Measurements from ENCODE around the gene ZNF524. TPM values are rescaled to one million over a fixed set of nuclear protein-coding genes. Genes with fewer than 3 reads are reported as not detected.
A peak's percentile ranks its signal among the peaks of the same experiment; 100 is the strongest.

Gene ZNF524
- total RNA-seq, 4 donors from 2014 or later: 20.3 to 33.5 (median 26.4) TPM

DNA sequence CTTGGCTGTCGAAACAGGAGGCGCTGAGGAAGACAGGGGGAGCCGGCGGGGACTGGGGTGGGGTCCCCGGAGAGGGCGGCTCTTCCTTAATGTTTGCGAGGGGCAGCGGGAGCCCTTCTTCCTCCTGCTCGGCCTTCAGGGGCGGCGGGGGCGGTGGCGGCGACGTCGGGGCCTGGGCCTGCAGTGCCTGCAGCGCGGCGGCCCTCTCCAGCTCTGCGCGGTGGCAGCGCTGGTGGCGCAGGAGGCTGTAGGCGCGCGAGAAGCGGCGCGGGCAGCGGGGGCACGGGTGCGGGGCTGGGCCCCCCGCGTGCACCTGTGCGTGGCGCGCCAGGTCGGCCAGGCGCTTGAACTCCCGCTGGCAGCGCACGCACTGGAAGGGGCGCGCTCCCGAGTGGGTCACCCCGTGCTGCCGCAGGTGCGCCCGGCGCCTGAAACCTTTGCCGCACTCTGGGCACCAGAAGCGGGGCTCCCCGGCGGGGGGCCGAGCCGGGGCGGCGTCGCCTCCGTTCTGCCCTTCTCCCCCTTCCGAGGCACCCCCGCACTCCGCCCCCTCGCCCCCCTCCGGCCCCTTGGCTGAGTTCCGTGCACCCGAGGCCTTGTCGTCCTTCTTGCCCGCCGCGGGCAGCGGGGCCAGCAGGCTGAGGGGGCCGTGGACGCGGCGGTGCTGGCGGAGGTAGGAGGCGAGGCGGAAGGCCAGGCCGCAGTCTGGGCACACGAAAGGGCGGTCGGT is 21.9 kb upstream of the ZNF524 start:
- TF ChIP-seq POLR2A (IDR thresholded peaks at IDR 0.05): no peak
- no peak for TF ChIP-seq POLR2AphosphoS5 (IDR thresholded peaks at IDR 0.05)
- TF ChIP-seq, protein P1, sequence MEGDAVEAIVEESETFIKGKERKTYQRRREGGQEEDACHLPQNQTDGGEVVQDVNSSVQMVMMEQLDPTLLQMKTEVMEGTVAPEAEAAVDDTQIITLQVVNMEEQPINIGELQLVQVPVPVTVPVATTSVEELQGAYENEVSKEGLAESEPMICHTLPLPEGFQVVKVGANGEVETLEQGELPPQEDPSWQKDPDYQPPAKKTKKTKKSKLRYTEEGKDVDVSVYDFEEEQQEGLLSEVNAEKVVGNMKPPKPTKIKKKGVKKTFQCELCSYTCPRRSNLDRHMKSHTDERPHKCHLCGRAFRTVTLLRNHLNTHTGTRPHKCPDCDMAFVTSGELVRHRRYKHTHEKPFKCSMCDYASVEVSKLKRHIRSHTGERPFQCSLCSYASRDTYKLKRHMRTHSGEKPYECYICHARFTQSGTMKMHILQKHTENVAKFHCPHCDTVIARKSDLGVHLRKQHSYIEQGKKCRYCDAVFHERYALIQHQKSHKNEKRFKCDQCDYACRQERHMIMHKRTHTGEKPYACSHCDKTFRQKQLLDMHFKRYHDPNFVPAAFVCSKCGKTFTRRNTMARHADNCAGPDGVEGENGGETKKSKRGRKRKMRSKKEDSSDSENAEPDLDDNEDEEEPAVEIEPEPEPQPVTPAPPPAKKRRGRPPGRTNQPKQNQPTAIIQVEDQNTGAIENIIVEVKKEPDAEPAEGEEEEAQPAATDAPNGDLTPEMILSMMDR (IDR thresholded peaks at IDR 0.05): no peak
- no peak for TF ChIP-seq EP300 (IDR thresholded peaks at IDR 0.05)
- WGBS, 2 donors (ENCODE audit: low coverage in 1 of 2): 100% methylated on average over 1 of the region's 83 CpGs; no CpG with 5 or more reads in 1 of the 2 donors
- no peaks in the 10 kb centered on the region for H3K27me3 ChIP-seq
- H3K4me3 ChIP-seq: no peak overlapping the region
- no peak for ATAC-seq
- H3K36me3 ChIP-seq: peaks cover 0 to 29% of the 10 kb centered on the region in 2 donors
- no peaks in the 10 kb centered on the region for H3K9me3 ChIP-seq
- H3K27ac ChIP-seq: no peak overlapping the region
- peaks cover 0 to 33% (median 8%) of the 10 kb centered on the region in 3 donors for H3K4me1 ChIP-seq

DNA sequence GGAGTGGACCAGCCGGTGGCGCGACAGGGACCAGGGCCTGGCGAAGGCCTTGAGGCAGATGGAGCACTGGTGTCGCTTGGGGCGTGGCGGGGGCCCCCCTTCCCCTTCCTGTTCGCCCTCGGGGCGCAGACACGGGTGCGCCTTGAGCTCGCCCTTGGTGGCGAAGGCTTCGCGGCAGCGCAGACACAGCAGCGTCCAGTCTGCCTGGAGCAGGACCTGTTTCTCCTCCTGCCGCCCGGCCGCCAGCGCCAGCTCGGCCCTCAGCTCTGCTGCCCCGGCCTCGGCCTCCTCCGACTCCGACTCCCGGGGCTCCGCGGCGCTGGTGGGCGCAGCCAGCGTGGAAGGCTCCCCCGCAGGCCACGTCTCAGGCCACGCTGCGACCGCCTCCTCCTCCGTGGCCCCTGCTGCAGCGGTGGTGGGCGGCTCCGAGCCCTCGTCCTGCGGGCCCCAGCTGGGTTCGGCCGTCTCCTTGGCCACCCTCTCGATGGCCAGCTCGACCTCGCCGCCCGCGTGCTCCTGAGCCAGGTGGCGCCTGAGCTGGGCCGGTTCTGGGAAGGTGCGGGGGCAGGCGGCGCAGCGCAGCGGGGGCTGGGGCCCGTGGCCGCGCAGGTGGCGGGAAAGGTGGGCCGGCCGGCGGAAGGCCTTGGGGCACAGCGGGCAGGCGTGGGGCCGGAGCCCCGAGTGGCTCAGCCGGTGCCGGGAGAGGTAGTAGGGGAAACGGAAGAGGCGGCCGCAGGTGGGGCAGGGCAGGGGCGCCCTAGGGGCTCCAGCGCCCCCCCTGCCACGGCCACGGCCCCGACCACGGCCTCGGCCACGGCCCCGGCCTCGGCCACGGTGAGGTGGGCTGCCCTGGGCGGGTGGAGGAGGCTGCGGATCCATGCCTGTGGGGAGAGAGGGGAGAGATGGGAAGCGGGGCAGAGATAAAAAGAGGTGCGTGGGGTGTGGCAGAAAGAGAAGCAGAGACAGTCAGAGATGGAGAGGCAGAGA is 21.0 kb upstream of the ZNF524 start:
- Histone ChIP-seq H3K36me3 (peaks cover 0 to 29% of the 10 kb centered on the region in 2 donors), H3K27me3 (no peaks in the 10 kb centered on the region), H3K9me3 (no peaks in the 10 kb centered on the region), H3K4me1 (peaks cover 0 to 33% (median 8%) of the 10 kb centered on the region in 3 donors), H3K4me3 (peak overlapping the region in 1 of 2 donors; percentile 94), H3K27ac (peak overlapping the region in 3 of 4 donors; percentile 92 to 94 (median 93))
- WGBS, 2 donors (ENCODE audit: low coverage in 1 of 2): 80 to 84% methylated on average over 7 to 8 of the region's 90 CpGs
- no peak for TF ChIP-seq EP300 (IDR thresholded peaks at IDR 0.05)
- TF ChIP-seq POLR2A (IDR thresholded peaks at IDR 0.05): no peak
- no peak for TF ChIP-seq POLR2AphosphoS5 (IDR thresholded peaks at IDR 0.05)
- TF ChIP-seq, protein P1 (IDR thresholded peaks at IDR 0.05): no peak
- ATAC-seq: no peak

DNA sequence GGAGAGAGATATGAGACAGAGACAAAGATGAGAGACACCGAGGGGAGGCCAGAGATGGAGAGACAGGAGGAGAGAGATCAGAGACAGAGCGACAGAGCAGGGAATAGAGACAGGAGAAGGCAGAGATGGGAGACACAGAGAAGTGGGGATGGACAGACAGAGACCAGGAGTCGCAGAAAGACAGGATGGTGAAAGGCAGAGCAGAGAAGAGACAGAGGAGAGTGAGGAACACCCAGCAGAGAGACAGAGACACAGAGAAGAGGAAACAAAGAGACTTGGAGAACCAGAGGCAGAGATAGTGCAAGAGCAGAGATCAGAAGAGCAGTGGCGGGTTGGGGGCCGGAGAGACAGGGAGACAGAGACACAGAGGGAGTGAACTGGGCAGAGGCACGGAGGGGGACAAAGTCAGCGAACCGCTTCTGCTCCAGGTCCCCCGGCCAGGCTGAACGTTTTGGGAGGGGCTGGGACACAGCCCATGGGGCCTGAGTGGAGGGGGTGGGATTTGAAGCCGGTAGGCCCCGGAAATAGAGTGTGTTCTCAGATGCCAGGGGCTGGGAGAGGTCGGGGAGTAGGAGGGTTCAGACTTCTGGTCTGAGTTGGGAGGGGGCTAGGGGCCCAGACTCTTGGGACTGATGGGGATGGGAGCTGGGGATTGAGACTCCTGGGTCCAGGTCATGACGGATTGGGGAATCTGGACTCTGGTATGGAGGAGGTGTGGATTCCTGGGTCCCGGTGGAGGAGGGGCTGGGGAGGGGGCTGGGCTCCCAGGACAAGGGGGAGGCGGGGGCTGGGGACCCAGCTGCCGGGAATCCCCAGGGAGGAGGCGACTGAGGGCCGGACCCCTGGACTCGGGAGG is 20.1 kb upstream of the ZNF524 start:
- Histone ChIP-seq H3K27ac (peak overlapping the region; percentile 91 to 94 (median 92)), H3K4me1 (peaks cover 0 to 33% (median 8%) of the 10 kb centered on the region in 3 donors), H3K4me3 (peak overlapping the region; percentile 93 to 94), H3K27me3 (no peaks in the 10 kb centered on the region), H3K36me3 (peaks cover 0 to 29% of the 10 kb centered on the region in 2 donors), H3K9me3 (no peaks in the 10 kb centered on the region)
- peak; percentile 25 for ATAC-seq
- TF ChIP-seq POLR2A (IDR thresholded peaks at IDR 0.05) (no peak), POLR2AphosphoS5 (IDR thresholded peaks at IDR 0.05) (no peak), EP300 (IDR thresholded peaks at IDR 0.05) (no peak)
- TF ChIP-seq, protein P1 (IDR thresholded peaks at IDR 0.05): no peak
- 6 to 8% methylated on average over 10 to 13 of the region's 20 CpGs for WGBS, 2 donors (ENCODE audit: low coverage in 1 of 2)

DNA sequence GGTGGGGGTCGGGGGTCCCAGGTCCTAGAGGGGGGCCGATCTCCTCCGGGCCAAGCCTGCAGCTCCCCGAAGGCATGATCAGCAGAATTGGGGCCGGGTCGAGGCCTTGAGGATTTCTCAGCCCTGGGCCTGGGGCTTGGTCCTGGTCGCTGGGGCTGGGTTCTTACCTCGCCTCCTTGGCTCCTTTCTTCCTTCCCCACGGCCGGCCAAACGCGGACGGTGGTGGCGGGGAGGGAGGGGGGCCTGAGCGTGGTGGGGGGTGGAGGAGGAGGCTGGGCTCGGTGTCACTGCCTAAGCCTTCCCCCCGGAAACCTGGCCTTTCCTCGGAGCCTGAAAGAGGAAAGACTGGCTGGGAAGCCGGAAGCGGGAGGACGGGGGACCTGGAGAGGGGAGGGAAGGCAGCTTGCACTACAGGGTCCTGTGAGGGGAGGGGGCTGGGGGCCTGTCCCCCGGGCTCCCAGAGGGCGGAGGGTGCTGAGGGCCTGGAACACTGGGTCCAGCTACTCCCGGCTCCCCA is 19.4 kb upstream of the ZNF524 start, which contains the start of gene ZNF579:
Gene ZNF579, minus strand, starts transcription at position 221 of the 517 bp plus-strand sequence. CDS start 1,209 bp downstream, outside the sequence.
- 0% methylated on average over 1 of the region's 24 CpGs; no CpG with 5 or more reads in 1 of the 2 donors for WGBS, 2 donors (ENCODE audit: low coverage in 1 of 2)
- H3K27ac ChIP-seq: peak within 1 kb of the TSS; percentile 91 to 94 (median 92)
- H3K4me1 ChIP-seq: peaks cover 0 to 40% (median 8%) of the 10 kb centered on the region in 3 donors
- H3K4me3 ChIP-seq: peak within 1 kb of the TSS; percentile 93 to 94
- H3K9me3 ChIP-seq: no peaks in the 10 kb centered on the region
- TF ChIP-seq, protein P1 (IDR thresholded peaks at IDR 0.05): no peak
- peak; percentile 77 for TF ChIP-seq POLR2AphosphoS5 (IDR thresholded peaks at IDR 0.05)
- H3K36me3 ChIP-seq: peaks cover 0 to 29% of the 10 kb centered on the region in 2 donors
- ATAC-seq: peak; percentile 84
- H3K27me3 ChIP-seq: peaks cover 2% of the 10 kb centered on the region
